Measurements from ENCODE around the gene LRRK2. TPM values are rescaled to one million over a fixed set of nuclear protein-coding genes. Genes with fewer than 3 reads are reported as not detected.

The LRRK2 gene
- total and polyA plus RNA-seq, 2 experiments from 2014 or later: 0.24 TPM; not detected in 1

- Histone ChIP-seq H3K27ac (ENCODE audit: low read depth) (no peak overlapping the region), H3K27me3 (ENCODE audit: insufficient read depth) (peaks cover 34% of the 10 kb centered on the region), H3K36me3 (ENCODE audit: insufficient read depth) (no peaks in the 10 kb centered on the region), H3K79me2 (replicated peaks; ENCODE audit: insufficient read depth) (no peaks in the 10 kb centered on the region), H3F3A (replicated peaks; ENCODE audit: low read depth) (no peaks in the 10 kb centered on the region), H3K9me2 (ENCODE audit: insufficient read depth) (no peaks in the 10 kb centered on the region), H4K20me1 (replicated peaks; ENCODE audit: insufficient read depth) (no peaks in the 10 kb centered on the region), H3K4me2 (no peak overlapping the region), H2AFZ (no peak overlapping the region), H3K4me3 (no peak overlapping the region), H3K4me1 (ENCODE audit: insufficient read depth) (peaks cover 6% of the 10 kb centered on the region; the same call in 1 of the 2 replicates)
- no peaks in the 10 kb centered on the region for H3K36me3 Mint-ChIP-seq (ENCODE audit: low read depth)
- no peaks in the 10 kb centered on the region; the same call in 2 of the 3 replicates for H3K9me3 Mint-ChIP-seq
- no peak overlapping the region for H3K27ac Mint-ChIP-seq
- no peak for DNase-seq (ENCODE audit: low spot score)
- H3K27me3 Mint-ChIP-seq (ENCODE audit: insufficient read depth, low read depth, poor library complexity): peaks cover 17% of the 10 kb centered on the region
- ATAC-seq: no peak
- H3K4me3 Mint-ChIP-seq: no peak overlapping the region
- TF ChIP-seq CREB1 (CRISPR knock-in tag; IDR thresholded peaks at IDR 0.05; ENCODE audit: low read depth): no peak
- no peak for TF ChIP-seq JUNB (IDR thresholded peaks at IDR 0.05; ENCODE audit: unreplicated experiment)
- TF ChIP-seq STAT1 (IDR thresholded peaks at IDR 0.05; ENCODE audit: unreplicated experiment): no peak
- no peak for TF ChIP-seq NANOG (IDR thresholded peaks at IDR 0.05; ENCODE audit: borderline replicate concordance)
- TF ChIP-seq ZNF114 (CRISPR knock-in tag; IDR thresholded peaks at IDR 0.05): no peak
- no peak for TF ChIP-seq POLR2AphosphoS5 (IDR thresholded peaks at IDR 0.05; ENCODE audit: low read depth)
- TF ChIP-seq, protein P1, sequence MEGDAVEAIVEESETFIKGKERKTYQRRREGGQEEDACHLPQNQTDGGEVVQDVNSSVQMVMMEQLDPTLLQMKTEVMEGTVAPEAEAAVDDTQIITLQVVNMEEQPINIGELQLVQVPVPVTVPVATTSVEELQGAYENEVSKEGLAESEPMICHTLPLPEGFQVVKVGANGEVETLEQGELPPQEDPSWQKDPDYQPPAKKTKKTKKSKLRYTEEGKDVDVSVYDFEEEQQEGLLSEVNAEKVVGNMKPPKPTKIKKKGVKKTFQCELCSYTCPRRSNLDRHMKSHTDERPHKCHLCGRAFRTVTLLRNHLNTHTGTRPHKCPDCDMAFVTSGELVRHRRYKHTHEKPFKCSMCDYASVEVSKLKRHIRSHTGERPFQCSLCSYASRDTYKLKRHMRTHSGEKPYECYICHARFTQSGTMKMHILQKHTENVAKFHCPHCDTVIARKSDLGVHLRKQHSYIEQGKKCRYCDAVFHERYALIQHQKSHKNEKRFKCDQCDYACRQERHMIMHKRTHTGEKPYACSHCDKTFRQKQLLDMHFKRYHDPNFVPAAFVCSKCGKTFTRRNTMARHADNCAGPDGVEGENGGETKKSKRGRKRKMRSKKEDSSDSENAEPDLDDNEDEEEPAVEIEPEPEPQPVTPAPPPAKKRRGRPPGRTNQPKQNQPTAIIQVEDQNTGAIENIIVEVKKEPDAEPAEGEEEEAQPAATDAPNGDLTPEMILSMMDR (conservative IDR thresholded peaks at IDR 0.05; ENCODE audit: low read depth in 2 of 2): no peak
- TF ChIP-seq, protein P2, sequence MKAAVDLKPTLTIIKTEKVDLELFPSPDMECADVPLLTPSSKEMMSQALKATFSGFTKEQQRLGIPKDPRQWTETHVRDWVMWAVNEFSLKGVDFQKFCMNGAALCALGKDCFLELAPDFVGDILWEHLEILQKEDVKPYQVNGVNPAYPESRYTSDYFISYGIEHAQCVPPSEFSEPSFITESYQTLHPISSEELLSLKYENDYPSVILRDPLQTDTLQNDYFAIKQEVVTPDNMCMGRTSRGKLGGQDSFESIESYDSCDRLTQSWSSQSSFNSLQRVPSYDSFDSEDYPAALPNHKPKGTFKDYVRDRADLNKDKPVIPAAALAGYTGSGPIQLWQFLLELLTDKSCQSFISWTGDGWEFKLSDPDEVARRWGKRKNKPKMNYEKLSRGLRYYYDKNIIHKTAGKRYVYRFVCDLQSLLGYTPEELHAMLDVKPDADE (IDR thresholded peaks at IDR 0.05): no peak
- TF ChIP-seq, protein P3, sequence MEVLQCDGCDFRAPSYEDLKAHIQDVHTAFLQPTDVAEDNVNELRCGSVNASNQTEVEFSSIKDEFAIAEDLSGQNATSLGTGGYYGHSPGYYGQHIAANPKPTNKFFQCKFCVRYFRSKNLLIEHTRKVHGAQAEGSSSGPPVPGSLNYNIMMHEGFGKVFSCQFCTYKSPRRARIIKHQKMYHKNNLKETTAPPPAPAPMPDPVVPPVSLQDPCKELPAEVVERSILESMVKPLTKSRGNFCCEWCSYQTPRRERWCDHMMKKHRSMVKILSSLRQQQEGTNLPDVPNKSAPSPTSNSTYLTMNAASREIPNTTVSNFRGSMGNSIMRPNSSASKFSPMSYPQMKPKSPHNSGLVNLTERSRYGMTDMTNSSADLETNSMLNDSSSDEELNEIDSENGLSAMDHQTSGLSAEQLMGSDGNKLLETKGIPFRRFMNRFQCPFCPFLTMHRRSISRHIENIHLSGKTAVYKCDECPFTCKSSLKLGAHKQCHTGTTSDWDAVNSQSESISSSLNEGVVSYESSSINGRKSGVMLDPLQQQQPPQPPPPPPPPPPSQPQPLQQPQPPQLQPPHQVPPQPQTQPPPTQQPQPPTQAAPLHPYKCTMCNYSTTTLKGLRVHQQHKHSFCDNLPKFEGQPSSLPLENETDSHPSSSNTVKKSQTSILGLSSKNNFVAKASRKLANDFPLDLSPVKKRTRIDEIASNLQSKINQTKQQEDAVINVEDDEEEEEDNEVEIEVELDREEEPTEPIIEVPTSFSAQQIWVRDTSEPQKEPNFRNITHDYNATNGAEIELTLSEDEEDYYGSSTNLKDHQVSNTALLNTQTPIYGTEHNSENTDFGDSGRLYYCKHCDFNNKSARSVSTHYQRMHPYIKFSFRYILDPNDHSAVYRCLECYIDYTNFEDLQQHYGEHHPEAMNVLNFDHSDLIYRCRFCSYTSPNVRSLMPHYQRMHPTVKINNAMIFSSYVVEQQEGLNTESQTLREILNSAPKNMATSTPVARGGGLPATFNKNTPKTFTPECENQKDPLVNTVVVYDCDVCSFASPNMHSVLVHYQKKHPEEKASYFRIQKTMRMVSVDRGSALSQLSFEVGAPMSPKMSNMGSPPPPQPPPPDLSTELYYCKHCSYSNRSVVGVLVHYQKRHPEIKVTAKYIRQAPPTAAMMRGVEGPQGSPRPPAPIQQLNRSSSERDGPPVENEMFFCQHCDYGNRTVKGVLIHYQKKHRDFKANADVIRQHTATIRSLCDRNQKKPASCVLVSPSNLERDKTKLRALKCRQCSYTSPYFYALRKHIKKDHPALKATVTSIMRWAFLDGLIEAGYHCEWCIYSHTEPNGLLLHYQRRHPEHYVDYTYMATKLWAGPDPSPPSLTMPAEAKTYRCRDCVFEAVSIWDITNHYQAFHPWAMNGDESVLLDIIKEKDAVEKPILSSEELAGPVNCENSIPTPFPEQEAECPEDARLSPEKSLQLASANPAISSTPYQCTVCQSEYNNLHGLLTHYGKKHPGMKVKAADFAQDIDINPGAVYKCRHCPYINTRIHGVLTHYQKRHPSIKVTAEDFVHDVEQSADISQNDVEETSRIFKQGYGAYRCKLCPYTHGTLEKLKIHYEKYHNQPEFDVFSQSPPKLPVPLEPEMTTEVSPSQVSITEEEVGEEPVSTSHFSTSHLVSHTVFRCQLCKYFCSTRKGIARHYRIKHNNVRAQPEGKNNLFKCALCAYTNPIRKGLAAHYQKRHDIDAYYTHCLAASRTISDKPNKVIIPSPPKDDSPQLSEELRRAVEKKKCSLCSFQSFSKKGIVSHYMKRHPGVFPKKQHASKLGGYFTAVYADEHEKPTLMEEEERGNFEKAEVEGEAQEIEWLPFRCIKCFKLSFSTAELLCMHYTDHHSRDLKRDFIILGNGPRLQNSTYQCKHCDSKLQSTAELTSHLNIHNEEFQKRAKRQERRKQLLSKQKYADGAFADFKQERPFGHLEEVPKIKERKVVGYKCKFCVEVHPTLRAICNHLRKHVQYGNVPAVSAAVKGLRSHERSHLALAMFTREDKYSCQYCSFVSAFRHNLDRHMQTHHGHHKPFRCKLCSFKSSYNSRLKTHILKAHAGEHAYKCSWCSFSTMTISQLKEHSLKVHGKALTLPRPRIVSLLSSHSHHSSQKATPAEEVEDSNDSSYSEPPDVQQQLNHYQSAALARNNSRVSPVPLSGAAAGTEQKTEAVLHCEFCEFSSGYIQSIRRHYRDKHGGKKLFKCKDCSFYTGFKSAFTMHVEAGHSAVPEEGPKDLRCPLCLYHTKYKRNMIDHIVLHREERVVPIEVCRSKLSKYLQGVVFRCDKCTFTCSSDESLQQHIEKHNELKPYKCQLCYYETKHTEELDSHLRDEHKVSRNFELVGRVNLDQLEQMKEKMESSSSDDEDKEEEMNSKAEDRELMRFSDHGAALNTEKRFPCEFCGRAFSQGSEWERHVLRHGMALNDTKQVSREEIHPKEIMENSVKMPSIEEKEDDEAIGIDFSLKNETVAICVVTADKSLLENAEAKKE (CRISPR knock-in tag; IDR thresholded peaks at IDR 0.05): no peak
- no peak for TF ChIP-seq EZH2 (IDR thresholded peaks at IDR 0.05; ENCODE audit: low read depth, unreplicated experiment)
- TF ChIP-seq EZH2phosphoT487 (IDR thresholded peaks at IDR 0.05; ENCODE audit: unreplicated experiment): no peak
- TF ChIP-seq, protein P4, sequence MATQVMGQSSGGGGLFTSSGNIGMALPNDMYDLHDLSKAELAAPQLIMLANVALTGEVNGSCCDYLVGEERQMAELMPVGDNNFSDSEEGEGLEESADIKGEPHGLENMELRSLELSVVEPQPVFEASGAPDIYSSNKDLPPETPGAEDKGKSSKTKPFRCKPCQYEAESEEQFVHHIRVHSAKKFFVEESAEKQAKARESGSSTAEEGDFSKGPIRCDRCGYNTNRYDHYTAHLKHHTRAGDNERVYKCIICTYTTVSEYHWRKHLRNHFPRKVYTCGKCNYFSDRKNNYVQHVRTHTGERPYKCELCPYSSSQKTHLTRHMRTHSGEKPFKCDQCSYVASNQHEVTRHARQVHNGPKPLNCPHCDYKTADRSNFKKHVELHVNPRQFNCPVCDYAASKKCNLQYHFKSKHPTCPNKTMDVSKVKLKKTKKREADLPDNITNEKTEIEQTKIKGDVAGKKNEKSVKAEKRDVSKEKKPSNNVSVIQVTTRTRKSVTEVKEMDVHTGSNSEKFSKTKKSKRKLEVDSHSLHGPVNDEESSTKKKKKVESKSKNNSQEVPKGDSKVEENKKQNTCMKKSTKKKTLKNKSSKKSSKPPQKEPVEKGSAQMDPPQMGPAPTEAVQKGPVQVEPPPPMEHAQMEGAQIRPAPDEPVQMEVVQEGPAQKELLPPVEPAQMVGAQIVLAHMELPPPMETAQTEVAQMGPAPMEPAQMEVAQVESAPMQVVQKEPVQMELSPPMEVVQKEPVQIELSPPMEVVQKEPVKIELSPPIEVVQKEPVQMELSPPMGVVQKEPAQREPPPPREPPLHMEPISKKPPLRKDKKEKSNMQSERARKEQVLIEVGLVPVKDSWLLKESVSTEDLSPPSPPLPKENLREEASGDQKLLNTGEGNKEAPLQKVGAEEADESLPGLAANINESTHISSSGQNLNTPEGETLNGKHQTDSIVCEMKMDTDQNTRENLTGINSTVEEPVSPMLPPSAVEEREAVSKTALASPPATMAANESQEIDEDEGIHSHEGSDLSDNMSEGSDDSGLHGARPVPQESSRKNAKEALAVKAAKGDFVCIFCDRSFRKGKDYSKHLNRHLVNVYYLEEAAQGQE (IDR thresholded peaks at IDR 0.05; ENCODE audit: unreplicated experiment): no peak
- no peak for TF ChIP-seq ZNF331 (CRISPR knock-in tag; IDR thresholded peaks at IDR 0.05; ENCODE audit: low read depth)
- H3K4me1 Mint-ChIP-seq: peaks cover 11% of the 10 kb centered on the region; the same call in 2 of the 3 replicates
Measured at GRCh38 chr12:40228727-40229126, 3.9 kb downstream of the LRRK2 start.

Measured in GM23338 (cell line).